Ovary (tissue), 9 donors: Measurements from ENCODE around the gene TXNRD2. TPM values are rescaled to one million over a fixed set of nuclear protein-coding genes. Genes with fewer than 3 reads are reported as not detected.
A peak's percentile ranks its signal among the peaks of the same experiment; 100 is the strongest.

Source experiments
- DNase-seq, 5 donors: peaks; one replicate each; pipeline ENCODE4 v3.0.0-alpha.2; 2019 to 2020
- H3K27ac ChIP-seq, 2 donors: fragments of 200-600 bp; one replicate each; pipeline versions ENCODE4 v1.5.1 to v1.8.0; 2019 to 2022
- H3K27me3 ChIP-seq: fragments of 200-600 bp; one replicate; pipeline ENCODE4 v1.8.0; 2022
- H3K36me3 ChIP-seq: fragments of 200-600 bp; sonication (generic); one replicate; pipeline ENCODE4 v1.5.1; 2019
- H3K4me1 ChIP-seq: one replicate; pipeline ENCODE4 v1.8.1; 2013; ENCODE audit warnings: mild to moderate bottlenecking, moderate library complexity; ENCODE audit not compliant: insufficient read depth
- H3K4me3 ChIP-seq: fragments of 200-600 bp; sonication (generic); one replicate; pipeline ENCODE4 v1.5.1; 2017
- H3K9me3 ChIP-seq, 2 donors: fragments of 200-600 bp in 1 of 2; sonication (generic) in 1 of 2; one replicate each; pipeline versions ENCODE4 v1.5.1 to v1.8.1; 2013 to 2019; ENCODE audit warnings: mild to moderate bottlenecking in 1 of 2, moderate library complexity in 1 of 2
- CTCF ChIP-seq, 3 donors: fragments of 450-650 bp in 2 of 3; fragments of 200-600 bp in 1 of 3; IDR thresholded peaks; one replicate each; pipeline versions ENCODE4 v1.5.1 to v1.8.0; 2016 to 2022; ENCODE audit warnings: antibody characterized with exemption in 3 of 3, mild to moderate bottlenecking in 1 of 3
- EP300 ChIP-seq: sonication (generic); formaldehyde crosslinking; IDR thresholded peaks from one replicate; pipeline ENCODE4 v1.6.1; 2017; ENCODE audit warnings: antibody characterized with exemption
- POLR2A ChIP-seq: fragments of 450-650 bp; IDR thresholded peaks from one replicate; pipeline ENCODE4 v1.6.1; 2017; ENCODE audit warnings: antibody characterized with exemption, mild to moderate bottlenecking, moderate library complexity
- WGBS, 3 donors: extraction: QIAGEN DNeasy Blood & Tissue Kit in 1 of 3; methylation state at CpG; one replicate each; pipeline versions ENCODE4 v1.1.5 to v1.1.7; 2013 to 2017; 5-methylcytosine and 5-hydroxymethylcytosine counted together
- intact Hi-C, 4 donors: fragments of 100-400 bp; cut with DNase I; formaldehyde crosslinking; loops; one replicate each; pipeline versions ENCODE4 v1.11.0 to v1.15.1; 2022 to 2023
- polyA plus RNA-seq, 2 donors: library from polyadenylated mRNA; stranded (reverse); fragments of 200-250 nt in 1 of 2; fragments of 350-450 nt in 1 of 2; fragmentation: Illumina TruSeq in 1 of 2; extraction: RNeasy Lipid Tissue Mini Kit (QIAGEN cat#74804) in 1 of 2; gene quantifications; one replicate each; pipeline ENCODE4 v1.2.3, GENCODE V29; 2013 to 2014
- total RNA-seq, 7 donors: library from RNA; depleted of rRNA in 2 of 7; stranded (reverse); fragments of >200 nt in 2 of 7; fragmentation: NEBNext Ultra II Directional in 3 of 7; extraction: Animal tissue kit (Norgen Biotek cat#: 25700) in 3 of 7; gene quantifications; one replicate each; pipeline versions ENCODE4 v1.1.0 to v1.2.4, GENCODE V29; 2016 to 2023
- donor health status: DM: no; HTN: no; CAD: no; lungs with moderate emphysema.
- donor health status: DM: no; HTN: no; CAD: no.
- donor health status: Bipolar disorder and iron deficiency.
- donor health status: DM: yes; HTN: yes; CAD: no.
- donor health status: DM: no; HTN: no; CAD: no.
- donor health status: DM: yes; HTN: yes; CAD: no.

Gene TXNRD2
- total and polyA plus RNA-seq, 9 donors: 21.3 to 37.8 (median 26.9) TPM

GRCh38 chr22:19986410-19987341 lies 45.1 kb upstream of the TXNRD2 start:
- intact Hi-C loops: no loop called here
- peak; percentile 77 to 88 (median 84) for DNase-seq
- no peaks in the 10 kb centered on the region for H3K4me1 ChIP-seq
- H3K36me3 ChIP-seq: no peaks in the 10 kb centered on the region
- WGBS, 3 donors: 1% methylated on average over 30 to 76 of the region's 76 CpGs
- no peaks in the 10 kb centered on the region for H3K9me3 ChIP-seq
- TF ChIP-seq POLR2A: peak; percentile 56
- no peak for TF ChIP-seq EP300
- peak overlapping the region in 1 of 2 donors; percentile 42 for H3K27ac ChIP-seq
- H3K4me3 ChIP-seq: peak overlapping the region; percentile 54
- H3K27me3 ChIP-seq: no peaks in the 10 kb centered on the region

- Histone ChIP-seq H3K4me3 (peak overlapping the region; percentile 54), H3K36me3 (no peaks in the 10 kb centered on the region), H3K4me1 (no peaks in the 10 kb centered on the region), H3K27ac (no peak overlapping the region), H3K9me3 (no peaks in the 10 kb centered on the region), H3K27me3 (no peaks in the 10 kb centered on the region)
- DNase-seq: peak in 1 of 5 donors; percentile 39
- WGBS, 3 donors: 36 to 57% (median 39%) methylated on average over 2 of the region's 2 CpGs
- TF ChIP-seq EP300: no peak
- TF ChIP-seq POLR2A: no peak
- no peak for TF ChIP-seq CTCF (IDR thresholded peaks at IDR 0.05)
- intact Hi-C loops: no loop called here
Measured at GRCh38 chr22:19986011-19986409, 44.4 kb upstream of the TXNRD2 start.

- peak in 2 of 5 donors; percentile 17 to 38 for DNase-seq
- H3K27me3 ChIP-seq: no peaks in the 10 kb centered on the region
- intact Hi-C loops: no loop called here
- H3K36me3 ChIP-seq: no peaks in the 10 kb centered on the region
- TF ChIP-seq POLR2A (no peak), EP300 (no peak), CTCF (IDR thresholded peaks at IDR 0.05) (no peak)
- no peaks in the 10 kb centered on the region for H3K9me3 ChIP-seq
- no peak overlapping the region for H3K27ac ChIP-seq
- no peaks in the 10 kb centered on the region for H3K4me1 ChIP-seq
- 83 to 88% (median 87%) methylated on average over 11 of the region's 11 CpGs for WGBS, 3 donors
- H3K4me3 ChIP-seq: no peak overlapping the region
Measured at GRCh38 chr22:19984851-19985811, 43.5 kb upstream of the TXNRD2 start.

DNA sequence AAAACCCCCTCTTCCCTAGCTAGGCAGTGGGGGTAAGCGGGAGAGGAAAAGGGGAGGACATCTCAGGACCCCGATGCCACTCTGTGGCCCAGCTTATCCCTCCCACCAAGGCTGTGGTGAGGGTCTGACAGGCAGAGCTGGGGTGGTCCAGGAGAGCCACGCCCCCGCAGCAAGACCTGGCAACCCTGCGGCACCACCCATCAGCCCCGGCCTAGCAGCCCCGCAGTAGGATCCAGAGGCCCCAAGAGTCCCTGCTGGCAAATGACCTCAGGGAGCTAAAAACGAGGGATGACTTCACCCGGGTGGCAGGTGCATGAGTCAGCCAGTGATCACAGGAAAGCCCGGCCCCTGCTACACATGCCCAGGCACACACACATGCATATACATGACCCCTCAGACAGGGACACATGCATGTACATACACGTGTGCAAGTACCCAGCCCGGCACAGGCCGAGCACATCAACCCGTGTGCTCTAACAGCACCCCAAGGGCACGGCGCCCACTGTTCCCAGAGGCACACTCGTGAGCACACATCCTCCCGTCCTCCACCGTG lies 42.7 kb upstream of the TXNRD2 start:
- no peaks in the 10 kb centered on the region for H3K36me3 ChIP-seq
- no peaks in the 10 kb centered on the region for H3K4me1 ChIP-seq
- H3K27me3 ChIP-seq: no peaks in the 10 kb centered on the region
- intact Hi-C loops: no loop called here
- no peaks in the 10 kb centered on the region for H3K9me3 ChIP-seq
- H3K4me3 ChIP-seq: no peak overlapping the region
- H3K27ac ChIP-seq: no peak overlapping the region
- peak in 2 of 5 donors; percentile 28 to 36 for DNase-seq
- TF ChIP-seq POLR2A: no peak
- 80 to 89% (median 86%) methylated on average over 11 to 19 of the region's 19 CpGs for WGBS, 3 donors

DNA sequence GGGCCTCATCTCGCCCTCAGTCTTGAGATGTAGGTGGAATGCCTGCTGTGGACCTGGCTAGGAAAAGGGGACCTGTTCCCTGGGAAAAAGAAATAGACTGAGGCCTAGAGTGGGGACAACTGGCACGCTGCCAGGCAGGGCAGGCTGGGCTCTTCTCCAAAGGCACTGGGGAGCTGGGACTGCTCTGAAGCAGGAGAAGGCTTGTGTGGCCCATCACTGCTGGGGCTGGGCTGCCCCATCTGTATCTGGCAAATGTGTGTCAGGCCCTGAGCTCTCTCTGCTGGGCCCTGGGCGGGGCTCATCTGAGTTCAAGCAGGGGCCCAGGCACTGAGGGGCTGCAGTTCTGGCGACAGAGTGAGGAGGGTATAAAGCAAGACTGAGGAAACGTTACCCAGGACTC lies 42.1 kb upstream of the TXNRD2 start:
- Histone ChIP-seq H3K36me3 (no peaks in the 10 kb centered on the region), H3K9me3 (no peaks in the 10 kb centered on the region), H3K4me3 (no peak overlapping the region), H3K27ac (no peak overlapping the region), H3K27me3 (no peaks in the 10 kb centered on the region), H3K4me1 (no peaks in the 10 kb centered on the region)
- WGBS, 3 donors: 75 to 76% (median 75%) methylated on average over 5 of the region's 5 CpGs
- intact Hi-C loops: no loop called here
- peak in 2 of 5 donors; percentile 37 to 44 for DNase-seq
- TF ChIP-seq CTCF (IDR thresholded peaks at IDR 0.05): no peak
- TF ChIP-seq POLR2A: no peak
- no peak for TF ChIP-seq EP300
